Measurements from ENCODE around the gene MOXD1. TPM values are rescaled to one million over a fixed set of nuclear protein-coding genes. Genes with fewer than 3 reads are reported as not detected.

Gene MOXD1
- total RNA-seq, 1 donor from 2014 or later = 4.8 TPM

- Histone ChIP-seq H4K20me1 (ENCODE audit: low read depth) (no peaks in the 10 kb centered on the region), H2AFZ (replicated peaks) (no peak overlapping the region), H3K4me2 (no peak overlapping the region), H3K4me1 (no peaks in the 10 kb centered on the region), H3K36me3 (no peaks in the 10 kb centered on the region), H3K27ac (no peak overlapping the region), H3K9ac (no peak overlapping the region), H3K9me3 (ENCODE audit: low read depth) (no peaks in the 10 kb centered on the region), H3F3A (ENCODE audit: low read depth) (no peaks in the 10 kb centered on the region), H3K27me3 (no peaks in the 10 kb centered on the region), H3K79me2 (ENCODE audit: low read depth) (no peaks in the 10 kb centered on the region), H3K4me3 (no peak overlapping the region)
- H3K4me3 Mint-ChIP-seq = no peak overlapping the region
- no peaks in the 10 kb centered on the region for H3K4me1 Mint-ChIP-seq
- DNase-seq (ENCODE audit: low spot score) = no peak
- peaks cover 2% of the 10 kb centered on the region for H3K27me3 Mint-ChIP-seq (ENCODE audit: insufficient read depth, low read depth)
- TF ChIP-seq EZH2 (IDR thresholded peaks at IDR 0.05) = no peak
- TF ChIP-seq, protein P1, sequence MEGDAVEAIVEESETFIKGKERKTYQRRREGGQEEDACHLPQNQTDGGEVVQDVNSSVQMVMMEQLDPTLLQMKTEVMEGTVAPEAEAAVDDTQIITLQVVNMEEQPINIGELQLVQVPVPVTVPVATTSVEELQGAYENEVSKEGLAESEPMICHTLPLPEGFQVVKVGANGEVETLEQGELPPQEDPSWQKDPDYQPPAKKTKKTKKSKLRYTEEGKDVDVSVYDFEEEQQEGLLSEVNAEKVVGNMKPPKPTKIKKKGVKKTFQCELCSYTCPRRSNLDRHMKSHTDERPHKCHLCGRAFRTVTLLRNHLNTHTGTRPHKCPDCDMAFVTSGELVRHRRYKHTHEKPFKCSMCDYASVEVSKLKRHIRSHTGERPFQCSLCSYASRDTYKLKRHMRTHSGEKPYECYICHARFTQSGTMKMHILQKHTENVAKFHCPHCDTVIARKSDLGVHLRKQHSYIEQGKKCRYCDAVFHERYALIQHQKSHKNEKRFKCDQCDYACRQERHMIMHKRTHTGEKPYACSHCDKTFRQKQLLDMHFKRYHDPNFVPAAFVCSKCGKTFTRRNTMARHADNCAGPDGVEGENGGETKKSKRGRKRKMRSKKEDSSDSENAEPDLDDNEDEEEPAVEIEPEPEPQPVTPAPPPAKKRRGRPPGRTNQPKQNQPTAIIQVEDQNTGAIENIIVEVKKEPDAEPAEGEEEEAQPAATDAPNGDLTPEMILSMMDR (IDR thresholded peaks at IDR 0.05) = no peak
- H3K27ac Mint-ChIP-seq = no peak overlapping the region
- H3K9me3 Mint-ChIP-seq = no peaks in the 10 kb centered on the region
- H3K36me3 Mint-ChIP-seq = no peaks in the 10 kb centered on the region
Observed at GRCh38 chr6:132289756-132290155, 111.5 kb downstream of the MOXD1 start.

- no peaks in the 10 kb centered on the region for H3K27me3 Mint-ChIP-seq (ENCODE audit: insufficient read depth, low read depth)
- H2AFZ ChIP-seq (replicated peaks) = no peak overlapping the region
- H3K9me3 ChIP-seq (ENCODE audit: low read depth) = no peaks in the 10 kb centered on the region
- H3K27ac Mint-ChIP-seq = no peak overlapping the region
- H3K9ac ChIP-seq = no peak overlapping the region
- H3K79me2 ChIP-seq (ENCODE audit: low read depth) = no peaks in the 10 kb centered on the region
- H3K36me3 Mint-ChIP-seq = no peaks in the 10 kb centered on the region
- H3K9me3 Mint-ChIP-seq = no peaks in the 10 kb centered on the region
- no peak overlapping the region for H3K27ac ChIP-seq
- TF ChIP-seq EZH2phosphoT487 (IDR thresholded peaks at IDR 0.05) = no peak
- TF ChIP-seq EZH2 (IDR thresholded peaks at IDR 0.05) = no peak
- TF ChIP-seq, protein P1 (IDR thresholded peaks at IDR 0.05) = no peak
- no peaks in the 10 kb centered on the region for H3F3A ChIP-seq (ENCODE audit: low read depth)
- no peak overlapping the region for H3K4me2 ChIP-seq
- H3K4me1 Mint-ChIP-seq = no peaks in the 10 kb centered on the region
- no peaks in the 10 kb centered on the region for H4K20me1 ChIP-seq (ENCODE audit: low read depth)
- H3K27me3 ChIP-seq = no peaks in the 10 kb centered on the region
- no peaks in the 10 kb centered on the region for H3K36me3 ChIP-seq
- DNase-seq (ENCODE audit: low spot score) = no peak
- no peak overlapping the region for H3K4me3 ChIP-seq
- H3K4me1 ChIP-seq = no peaks in the 10 kb centered on the region
- H3K4me3 Mint-ChIP-seq = no peak overlapping the region
Observed at GRCh38 chr6:132287101-132287500, 114.2 kb downstream of the MOXD1 start.

DNA sequence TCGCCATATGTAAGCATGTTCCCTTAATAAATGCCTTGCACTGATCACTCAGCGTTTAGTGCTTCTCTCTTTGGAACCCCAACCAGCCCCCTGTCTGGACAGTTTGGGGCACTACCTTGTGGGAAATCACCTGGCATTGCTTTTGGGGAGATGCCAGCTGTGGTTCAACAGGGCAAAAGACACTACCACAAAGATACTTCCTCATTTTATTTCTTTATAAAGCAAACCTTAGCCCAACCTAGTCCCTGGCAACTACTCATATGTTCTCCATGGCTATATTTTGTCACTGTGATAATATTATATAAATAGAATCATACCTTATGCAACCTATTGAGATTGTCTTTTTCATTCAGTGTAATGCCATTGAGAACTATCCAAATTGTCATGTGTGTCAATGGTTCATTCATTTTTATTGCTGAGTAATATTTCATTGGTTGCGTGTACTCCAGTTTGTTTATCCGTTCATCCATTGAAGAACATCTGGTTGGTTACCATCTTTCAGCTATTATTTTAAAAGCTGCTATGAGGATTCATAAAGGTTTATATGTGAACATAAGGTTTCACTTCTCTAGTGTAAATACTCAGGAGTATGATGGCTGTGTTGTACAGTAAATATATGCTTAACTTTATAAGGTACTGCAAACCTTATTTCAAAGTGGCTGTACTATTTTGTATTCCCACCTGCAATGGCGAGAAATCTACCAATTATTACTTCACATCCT, 114.8 kb downstream of the MOXD1 start:
- Histone ChIP-seq H3K9me3 (ENCODE audit: low read depth) (no peaks in the 10 kb centered on the region), H3K9ac (no peak overlapping the region), H3K27ac (no peak overlapping the region), H4K20me1 (ENCODE audit: low read depth) (no peaks in the 10 kb centered on the region), H3K79me2 (ENCODE audit: low read depth) (no peaks in the 10 kb centered on the region), H3K4me2 (no peak overlapping the region), H3K4me1 (no peaks in the 10 kb centered on the region), H3K27me3 (no peaks in the 10 kb centered on the region), H2AFZ (replicated peaks) (no peak overlapping the region), H3F3A (ENCODE audit: low read depth) (no peaks in the 10 kb centered on the region), H3K36me3 (no peaks in the 10 kb centered on the region), H3K4me3 (no peak overlapping the region)
- no peak overlapping the region for H3K27ac Mint-ChIP-seq
- DNase-seq (ENCODE audit: low spot score) = no peak
- no peaks in the 10 kb centered on the region for H3K27me3 Mint-ChIP-seq (ENCODE audit: insufficient read depth, low read depth)
- no peaks in the 10 kb centered on the region for H3K4me1 Mint-ChIP-seq
- TF ChIP-seq EZH2 (IDR thresholded peaks at IDR 0.05) = no peak
- TF ChIP-seq, protein P1 (IDR thresholded peaks at IDR 0.05) = no peak
- TF ChIP-seq EZH2phosphoT487 (IDR thresholded peaks at IDR 0.05) = no peak
- no peaks in the 10 kb centered on the region for H3K36me3 Mint-ChIP-seq
- no peaks in the 10 kb centered on the region for H3K9me3 Mint-ChIP-seq
- no peak overlapping the region for H3K4me3 Mint-ChIP-seq
